Gastrocnemius medialis (tissue), 4 donors: ENCODE measurements around the gene COL27A1.

Experiments
- CTCF ChIP-seq, 5 experiments: fragments of 450-650 bp in 3 of 5; fragments of 200-600 bp in 2 of 5; sonication (generic) in 2 of 5; IDR thresholded peaks in 4 of 5; conservative IDR thresholded peaks in 1 of 5; 1 replicate in 4 of 5; 2 replicates in 1 of 5; pipeline ENCODE4 v1.5.1; 2016 to 2019; ENCODE audit warnings: antibody characterized with exemption in 5 of 5, mild to moderate bottlenecking in 3 of 5, moderate library complexity in 3 of 5
- POLR2A ChIP-seq, 2 donors: fragments of 450-650 bp; IDR thresholded peaks; one replicate each; pipeline ENCODE4 v1.6.1; 2017; ENCODE audit warnings: antibody characterized with exemption in 2 of 2, mild to moderate bottlenecking in 2 of 2, moderate library complexity in 2 of 2

- TF ChIP-seq POLR2A (IDR thresholded peaks at IDR 0.05) (no peak), CTCF (IDR thresholded peaks at IDR 0.05 in 4 of 5, conservative IDR thresholded peaks at IDR 0.05 in 1 of 5) (no peak)
Measured at GRCh38 chr9:114196117-114196516, 40.8 kb downstream of the COL27A1 start.
